A204.1 (cell line): Measurements from ENCODE around the gene LRMDA.

Experiments
- FAIRE-seq: peaks from 2 replicates; lab custom pipeline; 2012; peaks lifted over from hg19 to GRCh38; lab: Jason Lieb, UNC

The LRMDA gene

GRCh38 chr10:75431180-75432111, at the start of gene LRMDA:
LRMDA (plus strand) TSS chr10:75431624.
- FAIRE-seq = no peak

GRCh38 chr10:75386128-75386527, 45.3 kb upstream of the LRMDA start:
- FAIRE-seq = no peak

GRCh38 chr10:75388082-75388481, 43.3 kb upstream of the LRMDA start:
- FAIRE-seq = no peak

- no peak for FAIRE-seq
These were observed 41.2 kb upstream of the LRMDA start for GRCh38 chr10:75390178-75390577.

- no peak for FAIRE-seq
These were observed 39.2 kb upstream of the LRMDA start for GRCh38 chr10:75392271-75392670.

- no peak for FAIRE-seq
These were observed 38.7 kb upstream of the LRMDA start for GRCh38 chr10:75392744-75393143.

GRCh38 chr10:75394221-75394620, 37.2 kb upstream of the LRMDA start:
- FAIRE-seq = no peak

GRCh38 chr10:75395066-75395931, 36.1 kb upstream of the LRMDA start:
- no peak for FAIRE-seq

- no peak for FAIRE-seq
These were observed 35.3 kb upstream of the LRMDA start for GRCh38 chr10:75395932-75396630.

- no peak for FAIRE-seq
These were observed 34.6 kb upstream of the LRMDA start for GRCh38 chr10:75396631-75397495.

GRCh38 chr10:75397496-75398199, 33.8 kb upstream of the LRMDA start:
- no peak for FAIRE-seq

GRCh38 chr10:75398200-75398691, 33.2 kb upstream of the LRMDA start:
- FAIRE-seq = no peak

- FAIRE-seq = no peak
These were observed 32.5 kb upstream of the LRMDA start for GRCh38 chr10:75398692-75399460.

GRCh38 chr10:75399461-75400162, 31.8 kb upstream of the LRMDA start:
- no peak for FAIRE-seq

- no peak for FAIRE-seq
These were observed 31.2 kb upstream of the LRMDA start for GRCh38 chr10:75400163-75400770.

GRCh38 chr10:75400771-75401568, 30.5 kb upstream of the LRMDA start:
- FAIRE-seq = no peak

- no peak for FAIRE-seq
These were observed 29.6 kb upstream of the LRMDA start, which contains the start of gene ZNF503 for GRCh38 chr10:75401569-75402485. ZNF503 (minus strand) TSS chr10:75401764; CDS start chr10:75401419, 345 bp downstream.
